SK-N-SH treated with all-trans-retinoic acid at 6 μM for 48 hours (cell line): ENCODE measurements around the gene CYP27C1.

Experiments
- ATAC-seq: fragments of 200-7000 bp; cut with Tn5 transposase; 3 replicates; pipeline ENCODE4 v1.9.1; 2020; ENCODE audit warnings: mild to moderate bottlenecking, moderate library complexity
- ARNTL ChIP-seq: fragments of 450-650 bp; formaldehyde crosslinking; IDR thresholded peaks from 2 replicates; pipeline ENCODE4 v1.5.0; 2020; ENCODE audit warnings: low read depth, mild to moderate bottlenecking, moderate library complexity, borderline replicate concordance
- ESRRG ChIP-seq: fragments of 250-450 bp; sonication (Bioruptor Pico); IDR thresholded peaks from 2 replicates; pipeline ENCODE4 v1.6.1; 2021; ENCODE audit warnings: mild to moderate bottlenecking
- GLIS3 ChIP-seq: fragments of 250-450 bp; sonication (Bioruptor Pico); IDR thresholded peaks from 2 replicates; pipeline ENCODE4 v1.5.0; 2020; ENCODE audit warnings: mild to moderate bottlenecking, moderate library complexity
- ISL1 ChIP-seq: fragments of 250-450 bp; sonication (Bioruptor Pico); IDR thresholded peaks from 2 replicates; pipeline ENCODE4 v2.1.2; 2022; ENCODE audit warnings: mild to moderate bottlenecking, moderate library complexity
- OSR1 ChIP-seq: fragments of 250-450 bp; sonication (Bioruptor Pico); IDR thresholded peaks from 2 replicates; pipeline ENCODE4 v1.8.0; 2022; ENCODE audit warnings: moderate library complexity, mild to moderate bottlenecking, inconsistent platforms
- PPARA ChIP-seq: fragments of 250-450 bp; sonication (Bioruptor Pico); IDR thresholded peaks from 2 replicates; pipeline ENCODE4 v1.5.0; 2020; ENCODE audit warnings: mild to moderate bottlenecking, borderline replicate concordance
- TCF4 ChIP-seq: fragments of 250-450 bp; sonication (Bioruptor Pico); IDR thresholded peaks from 2 replicates; pipeline ENCODE4 v1.8.0; 2021; ENCODE audit warnings: mild to moderate bottlenecking, moderate library complexity, borderline replicate concordance
- ZC3H10 ChIP-seq: fragments of 250-450 bp; sonication (Bioruptor Pico); IDR thresholded peaks from 2 replicates; pipeline ENCODE4 v1.5.1; 2021; ENCODE audit warnings: mild to moderate bottlenecking, moderate library complexity
- ZFP3 ChIP-seq: fragments of 250-450 bp; sonication (Bioruptor Pico); IDR thresholded peaks from 2 replicates; pipeline ENCODE4 v1.5.0; 2020; ENCODE audit warnings: mild to moderate bottlenecking, moderate library complexity
- ZNF565 ChIP-seq: fragments of 450-650 bp; formaldehyde crosslinking; conservative IDR thresholded peaks from 2 replicates; pipeline ENCODE4 v1.5.0; 2020; ENCODE audit warnings: low read depth, mild to moderate bottlenecking, moderate library complexity
- ZNF70 ChIP-seq: fragments of 450-650 bp; formaldehyde crosslinking; IDR thresholded peaks from 2 replicates; pipeline ENCODE4 v1.5.0; 2020; ENCODE audit warnings: mild to moderate bottlenecking, moderate library complexity
- ZNF8 ChIP-seq: fragments of 450-650 bp; formaldehyde crosslinking; IDR thresholded peaks from 2 replicates; pipeline ENCODE4 v1.5.0; 2020; ENCODE audit warnings: mild to moderate bottlenecking, moderate library complexity
- TF ChIP-seq, protein P1 (sequence below): fragments of 250-450 bp; sonication (Bioruptor Pico); IDR thresholded peaks from 2 replicates; pipeline ENCODE4 v1.8.0; 2021; ENCODE audit warnings: low read depth, mild to moderate bottlenecking, moderate library complexity, borderline replicate concordance
- TF ChIP-seq, protein P2 (sequence below): fragments of 250-450 bp; sonication (Bioruptor Pico); IDR thresholded peaks from 2 replicates; pipeline ENCODE4 v1.5.1; 2020; ENCODE audit warnings: low read depth, mild to moderate bottlenecking, moderate library complexity
- TF ChIP-seq, protein P3 (sequence below): fragments of 250-450 bp; sonication (Bioruptor Pico); IDR thresholded peaks from 2 replicates; pipeline ENCODE4 v1.5.1; 2021; ENCODE audit warnings: mild to moderate bottlenecking, moderate library complexity
- TF ChIP-seq, protein P4 (sequence below): fragments of 250-450 bp; sonication (Bioruptor Pico); IDR thresholded peaks from 2 replicates; pipeline ENCODE4 v1.5.0; 2020; ENCODE audit warnings: mild to moderate bottlenecking, moderate library complexity
- TF ChIP-seq, protein P5 (sequence below): fragments of 250-450 bp; sonication (Bioruptor Pico); IDR thresholded peaks from 2 replicates; pipeline ENCODE4 v1.8.0; 2020; ENCODE audit warnings: mild to moderate bottlenecking, moderate library complexity, borderline replicate concordance

The CYP27C1 gene

DNA sequence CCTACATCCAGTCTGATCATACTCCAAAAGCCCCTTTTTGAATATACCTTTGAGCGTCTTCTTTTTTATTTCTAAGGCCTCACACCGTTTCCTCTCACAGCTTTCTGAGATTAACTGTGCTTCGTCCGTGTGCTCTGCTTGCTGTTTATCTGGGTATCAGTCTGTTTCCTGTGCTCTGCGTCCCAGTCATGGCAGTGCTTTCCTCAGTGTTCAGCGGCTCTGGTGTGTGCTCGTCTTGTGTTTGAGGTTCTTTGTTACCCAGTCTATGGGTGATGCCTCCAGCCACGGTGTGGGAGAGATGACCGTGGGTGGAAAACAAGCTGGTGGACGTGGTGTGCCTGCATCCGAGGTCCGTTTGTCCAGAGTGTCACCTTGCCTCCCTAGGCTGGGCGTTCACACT, 79.6 kb downstream of the CYP27C1 start:
- ATAC-seq: no peak
- no peak for TF ChIP-seq ZNF70
- TF ChIP-seq, protein P1, sequence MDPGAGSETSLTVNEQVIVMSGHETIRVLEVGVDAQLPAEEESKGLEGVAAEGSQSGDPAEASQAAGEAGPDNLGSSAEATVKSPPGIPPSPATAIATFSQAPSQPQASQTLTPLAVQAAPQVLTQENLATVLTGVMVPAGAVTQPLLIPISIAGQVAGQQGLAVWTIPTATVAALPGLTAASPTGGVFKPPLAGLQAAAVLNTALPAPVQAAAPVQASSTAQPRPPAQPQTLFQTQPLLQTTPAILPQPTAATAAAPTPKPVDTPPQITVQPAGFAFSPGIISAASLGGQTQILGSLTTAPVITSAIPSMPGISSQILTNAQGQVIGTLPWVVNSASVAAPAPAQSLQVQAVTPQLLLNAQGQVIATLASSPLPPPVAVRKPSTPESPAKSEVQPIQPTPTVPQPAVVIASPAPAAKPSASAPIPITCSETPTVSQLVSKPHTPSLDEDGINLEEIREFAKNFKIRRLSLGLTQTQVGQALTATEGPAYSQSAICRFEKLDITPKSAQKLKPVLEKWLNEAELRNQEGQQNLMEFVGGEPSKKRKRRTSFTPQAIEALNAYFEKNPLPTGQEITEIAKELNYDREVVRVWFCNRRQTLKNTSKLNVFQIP (CRISPR knock-in tag): no peak
- TF ChIP-seq ARNTL (CRISPR knock-in tag): no peak
- TF ChIP-seq ESRRG: no peak
- TF ChIP-seq ZNF8 (CRISPR knock-in tag): no peak
- no peak for TF ChIP-seq GLIS3 (CRISPR knock-in tag)
- TF ChIP-seq ZNF565 (CRISPR knock-in tag): no peak
- no peak for TF ChIP-seq ZC3H10 (CRISPR knock-in tag)
- TF ChIP-seq TCF4 (CRISPR knock-in tag): no peak
- TF ChIP-seq ZFP3: no peak
- TF ChIP-seq, protein P2, sequence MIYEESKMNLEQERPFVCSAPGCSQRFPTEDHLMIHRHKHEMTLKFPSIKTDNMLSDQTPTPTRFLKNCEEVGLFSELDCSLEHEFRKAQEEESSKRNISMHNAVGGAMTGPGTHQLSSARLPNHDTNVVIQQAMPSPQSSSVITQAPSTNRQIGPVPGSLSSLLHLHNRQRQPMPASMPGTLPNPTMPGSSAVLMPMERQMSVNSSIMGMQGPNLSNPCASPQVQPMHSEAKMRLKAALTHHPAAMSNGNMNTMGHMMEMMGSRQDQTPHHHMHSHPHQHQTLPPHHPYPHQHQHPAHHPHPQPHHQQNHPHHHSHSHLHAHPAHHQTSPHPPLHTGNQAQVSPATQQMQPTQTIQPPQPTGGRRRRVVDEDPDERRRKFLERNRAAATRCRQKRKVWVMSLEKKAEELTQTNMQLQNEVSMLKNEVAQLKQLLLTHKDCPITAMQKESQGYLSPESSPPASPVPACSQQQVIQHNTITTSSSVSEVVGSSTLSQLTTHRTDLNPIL (CRISPR knock-in tag): no peak
- no peak for TF ChIP-seq ISL1 (CRISPR knock-in tag)
- TF ChIP-seq, protein P3, sequence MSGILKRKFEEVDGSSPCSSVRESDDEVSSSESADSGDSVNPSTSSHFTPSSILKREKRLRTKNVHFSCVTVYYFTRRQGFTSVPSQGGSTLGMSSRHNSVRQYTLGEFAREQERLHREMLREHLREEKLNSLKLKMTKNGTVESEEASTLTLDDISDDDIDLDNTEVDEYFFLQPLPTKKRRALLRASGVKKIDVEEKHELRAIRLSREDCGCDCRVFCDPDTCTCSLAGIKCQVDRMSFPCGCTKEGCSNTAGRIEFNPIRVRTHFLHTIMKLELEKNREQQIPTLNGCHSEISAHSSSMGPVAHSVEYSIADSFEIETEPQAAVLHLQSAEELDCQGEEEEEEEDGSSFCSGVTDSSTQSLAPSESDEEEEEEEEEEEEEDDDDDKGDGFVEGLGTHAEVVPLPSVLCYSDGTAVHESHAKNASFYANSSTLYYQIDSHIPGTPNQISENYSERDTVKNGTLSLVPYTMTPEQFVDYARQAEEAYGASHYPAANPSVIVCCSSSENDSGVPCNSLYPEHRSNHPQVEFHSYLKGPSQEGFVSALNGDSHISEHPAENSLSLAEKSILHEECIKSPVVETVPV (CRISPR knock-in tag): no peak
- TF ChIP-seq OSR1: no peak
- TF ChIP-seq, protein P4, sequence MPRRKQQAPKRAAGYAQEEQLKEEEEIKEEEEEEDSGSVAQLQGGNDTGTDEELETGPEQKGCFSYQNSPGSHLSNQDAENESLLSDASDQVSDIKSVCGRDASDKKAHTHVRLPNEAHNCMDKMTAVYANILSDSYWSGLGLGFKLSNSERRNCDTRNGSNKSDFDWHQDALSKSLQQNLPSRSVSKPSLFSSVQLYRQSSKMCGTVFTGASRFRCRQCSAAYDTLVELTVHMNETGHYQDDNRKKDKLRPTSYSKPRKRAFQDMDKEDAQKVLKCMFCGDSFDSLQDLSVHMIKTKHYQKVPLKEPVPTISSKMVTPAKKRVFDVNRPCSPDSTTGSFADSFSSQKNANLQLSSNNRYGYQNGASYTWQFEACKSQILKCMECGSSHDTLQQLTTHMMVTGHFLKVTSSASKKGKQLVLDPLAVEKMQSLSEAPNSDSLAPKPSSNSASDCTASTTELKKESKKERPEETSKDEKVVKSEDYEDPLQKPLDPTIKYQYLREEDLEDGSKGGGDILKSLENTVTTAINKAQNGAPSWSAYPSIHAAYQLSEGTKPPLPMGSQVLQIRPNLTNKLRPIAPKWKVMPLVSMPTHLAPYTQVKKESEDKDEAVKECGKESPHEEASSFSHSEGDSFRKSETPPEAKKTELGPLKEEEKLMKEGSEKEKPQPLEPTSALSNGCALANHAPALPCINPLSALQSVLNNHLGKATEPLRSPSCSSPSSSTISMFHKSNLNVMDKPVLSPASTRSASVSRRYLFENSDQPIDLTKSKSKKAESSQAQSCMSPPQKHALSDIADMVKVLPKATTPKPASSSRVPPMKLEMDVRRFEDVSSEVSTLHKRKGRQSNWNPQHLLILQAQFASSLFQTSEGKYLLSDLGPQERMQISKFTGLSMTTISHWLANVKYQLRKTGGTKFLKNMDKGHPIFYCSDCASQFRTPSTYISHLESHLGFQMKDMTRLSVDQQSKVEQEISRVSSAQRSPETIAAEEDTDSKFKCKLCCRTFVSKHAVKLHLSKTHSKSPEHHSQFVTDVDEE (CRISPR knock-in tag): no peak
- TF ChIP-seq, protein P5, sequence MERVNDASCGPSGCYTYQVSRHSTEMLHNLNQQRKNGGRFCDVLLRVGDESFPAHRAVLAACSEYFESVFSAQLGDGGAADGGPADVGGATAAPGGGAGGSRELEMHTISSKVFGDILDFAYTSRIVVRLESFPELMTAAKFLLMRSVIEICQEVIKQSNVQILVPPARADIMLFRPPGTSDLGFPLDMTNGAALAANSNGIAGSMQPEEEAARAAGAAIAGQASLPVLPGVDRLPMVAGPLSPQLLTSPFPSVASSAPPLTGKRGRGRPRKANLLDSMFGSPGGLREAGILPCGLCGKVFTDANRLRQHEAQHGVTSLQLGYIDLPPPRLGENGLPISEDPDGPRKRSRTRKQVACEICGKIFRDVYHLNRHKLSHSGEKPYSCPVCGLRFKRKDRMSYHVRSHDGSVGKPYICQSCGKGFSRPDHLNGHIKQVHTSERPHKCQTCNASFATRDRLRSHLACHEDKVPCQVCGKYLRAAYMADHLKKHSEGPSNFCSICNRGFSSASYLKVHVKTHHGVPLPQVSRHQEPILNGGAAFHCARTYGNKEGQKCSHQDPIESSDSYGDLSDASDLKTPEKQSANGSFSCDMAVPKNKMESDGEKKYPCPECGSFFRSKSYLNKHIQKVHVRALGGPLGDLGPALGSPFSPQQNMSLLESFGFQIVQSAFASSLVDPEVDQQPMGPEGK (CRISPR knock-in tag): no peak
- TF ChIP-seq, all 23 proteins: peak for 0

DNA sequence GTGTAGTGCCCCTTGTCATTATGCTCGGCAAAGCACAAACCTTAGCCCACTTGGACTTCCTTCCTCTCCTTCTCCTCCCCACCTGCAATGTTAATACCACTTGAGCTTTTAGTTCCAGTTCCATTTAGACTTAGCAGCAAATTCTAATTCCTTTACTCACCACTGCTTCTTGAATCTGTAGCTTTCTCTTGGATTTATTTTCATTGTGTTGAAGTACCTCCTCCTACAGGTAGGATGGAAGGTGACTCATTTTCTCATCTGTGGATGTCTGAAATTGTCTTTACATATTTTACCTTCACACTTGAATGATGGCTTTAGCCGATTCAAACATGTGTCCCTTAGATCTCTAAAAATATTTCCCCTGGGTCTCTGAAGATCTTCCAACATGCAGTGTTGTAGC, 80.3 kb downstream of the CYP27C1 start:
- ATAC-seq: no peak

More for the DNA sequence above, 80.3 kb downstream of the CYP27C1 start:
- TF ChIP-seq, protein P1 (CRISPR knock-in tag): no peak
- TF ChIP-seq PPARA (CRISPR knock-in tag): no peak
- TF ChIP-seq, protein P3 (CRISPR knock-in tag): no peak
- TF ChIP-seq, protein P5 (CRISPR knock-in tag): no peak
- no peak for TF ChIP-seq ZNF8 (CRISPR knock-in tag)
- TF ChIP-seq, all 23 proteins: peak for 0
